B cell (primary cell): ENCODE measurements around the gene DCDC1. TPM values are rescaled to one million over a fixed set of nuclear protein-coding genes. Genes with fewer than 3 reads are reported as not detected.

ENCODE experiments used
- ATAC-seq: fragments of 200-7000 bp; cut with Tn5 transposase; one replicate; pipeline ENCODE4 v1.10.0; 2021; ENCODE audit warnings: low read depth, mild to moderate bottlenecking, moderate number of reproducible peaks, moderate library complexity
- CTCF ChIA-PET: fragments of 350-600 bp; sonication (Branson Sonifier 250); formaldehyde crosslinking; loops from one replicate; lab custom pipeline; 2021; ENCODE audit warnings: antibody characterized with exemption, inconsistent platforms; lab: Charles Lee
- POLR2A ChIA-PET: fragments of 350-600 bp; sonication (Branson Sonifier 250); formaldehyde crosslinking; loops from one replicate; lab custom pipeline; 2021; ENCODE audit warnings: antibody characterized with exemption; lab: Charles Lee
- DNase-seq: peaks from one replicate; pipeline ENCODE4 v3.0.0; 2013
- H2AFZ ChIP-seq: 2 replicates; pipeline ENCODE4 v1.6.1; 2012; ENCODE audit warnings: mild to moderate bottlenecking, low read depth, low read length; ENCODE audit not compliant: insufficient read depth, poor library complexity, severe bottlenecking
- H3K27ac ChIP-seq, 2 donors: 1 replicate in 1 of 2; 2 replicates in 1 of 2; pipeline ENCODE4 v1.5.1; 2012 to 2013; ENCODE audit warnings: low read length in 2 of 2, mild to moderate bottlenecking in 2 of 2, moderate library complexity in 1 of 2
- H3K27me3 ChIP-seq, 4 experiments: fragments of 200-600 bp in 1 of 4; sonication (generic) in 1 of 4; replicated peaks in 1 of 4; 1 replicate in 2 of 4; 2 replicates in 2 of 4; pipeline versions ENCODE4 v1.6.1 to v1.7.0; 2013 to 2016; ENCODE audit warnings: low read length in 3 of 4, mild to moderate bottlenecking in 2 of 4, mixed read lengths in 1 of 4, moderate library complexity in 1 of 4; ENCODE audit not compliant: insufficient read depth in 4 of 4, control insufficient read depth in 3 of 4; ENCODE audit errors: control extremely low read depth in 1 of 4
- H3K36me3 ChIP-seq, 2 experiments: replicated peaks in 1 of 2; 1 replicate in 1 of 2; 2 replicates in 1 of 2; pipeline versions ENCODE4 v1.6.1 to v1.7.1; 2013; ENCODE audit warnings: low read length in 1 of 2; ENCODE audit not compliant: insufficient read depth in 2 of 2, control insufficient read depth in 1 of 2; ENCODE audit errors: control extremely low read depth in 1 of 2, extremely low read depth in 1 of 2
- H3K4me1 ChIP-seq, 2 donors: fragments of 200-600 bp in 1 of 2; sonication (generic) in 1 of 2; 1 replicate in 1 of 2; 2 replicates in 1 of 2; pipeline versions ENCODE4 v1.5.1 to v1.6.1; 2013 to 2017; ENCODE audit warnings: low read length in 2 of 2; ENCODE audit not compliant: control insufficient read depth in 2 of 2, insufficient read depth in 2 of 2
- H3K4me2 ChIP-seq: replicated peaks from 2 replicates; pipeline ENCODE3; 2012; ENCODE audit warnings: mild to moderate bottlenecking, low read depth, low read length; ENCODE audit not compliant: poor library complexity, severe bottlenecking
- H3K4me3 ChIP-seq, 5 experiments: fragments of 200-600 bp in 1 of 5; sonication (generic) in 1 of 5; 1 replicate in 3 of 5; 2 replicates in 2 of 5; pipeline versions ENCODE4 v1.5.1 to v1.7.0; 2011 to 2016; ENCODE audit warnings: low read length in 4 of 5, mild to moderate bottlenecking in 4 of 5, low read depth in 2 of 5, control low read depth in 1 of 5, moderate library complexity in 1 of 5; ENCODE audit not compliant: insufficient read depth in 1 of 5; ENCODE audit errors: control extremely low read depth in 1 of 5, extremely low read depth in 1 of 5
- H3K79me2 ChIP-seq: fragments of 200-600 bp; sonication (generic); one replicate; pipeline ENCODE4 v1.6.0; 2016; ENCODE audit warnings: low read length; ENCODE audit not compliant: control insufficient read depth, insufficient read depth
- H3K9ac ChIP-seq: fragments of 200-600 bp; sonication (generic); 2 replicates; pipeline ENCODE4 v1.6.1; 2017; ENCODE audit warnings: mild to moderate bottlenecking, low read length, moderate library complexity
- H3K9me3 ChIP-seq, 3 donors: one replicate each; pipeline versions ENCODE4 v1.6.1 to v1.7.1; 2013; ENCODE audit warnings: low read length in 2 of 3; ENCODE audit not compliant: control insufficient read depth in 2 of 3, insufficient read depth in 1 of 3; ENCODE audit errors: control extremely low read depth in 1 of 3
- H4K20me1 ChIP-seq: 2 replicates; pipeline ENCODE4 v1.6.0; 2012; ENCODE audit warnings: mild to moderate bottlenecking, low read length; ENCODE audit not compliant: insufficient read depth, control insufficient read depth, poor library complexity, severe bottlenecking
- H3K27ac Mint-ChIP-seq: one replicate; pipeline ENCODE4 v1.8.0; 2021; ENCODE audit warnings: mixed read lengths
- H3K27me3 Mint-ChIP-seq: one replicate; pipeline ENCODE4 v1.8.0; 2021; ENCODE audit warnings: mixed read lengths
- H3K4me1 Mint-ChIP-seq: one replicate; pipeline ENCODE4 v1.8.0; 2021; ENCODE audit warnings: mixed read lengths
- H3K4me3 Mint-ChIP-seq: one replicate; pipeline ENCODE4 v1.8.0; 2021; ENCODE audit warnings: mixed read lengths
- H3K9me3 Mint-ChIP-seq: one replicate; pipeline ENCODE4 v1.8.0; 2022; ENCODE audit warnings: mixed read lengths; ENCODE audit not compliant: insufficient read depth
- CTCF ChIP-seq: fragments of 200-600 bp; IDR thresholded peaks from one replicate; pipeline ENCODE4 v1.8.0; 2022; ENCODE audit warnings: antibody characterized with exemption, mild to moderate bottlenecking
- EZH2 ChIP-seq: IDR thresholded peaks from 2 replicates; pipeline ENCODE4 v1.6.1; 2012; ENCODE audit warnings: borderline replicate concordance, low read depth, mild to moderate bottlenecking, moderate library complexity, low read length; ENCODE audit not compliant: insufficient read depth, poor library complexity, severe bottlenecking
- WGBS: methylation state at CpG from one replicate; pipeline ENCODE4 v1.1.5; 2013; ENCODE audit warnings: missing lambda C conversion rate; ENCODE audit not compliant: insufficient coverage; 5-methylcytosine and 5-hydroxymethylcytosine counted together
- intact Hi-C: fragments of 100-400 bp; cut with micrococcal nuclease; formaldehyde crosslinking; loops from one replicate; pipeline ENCODE4 v1.10.0; 2022
- polyA plus RNA-seq: library from polyadenylated mRNA; depleted of rRNA; stranded (reverse); fragments of >200 nt; gene quantifications from 2 replicates; pipeline ENCODE4 v1.2.3, GENCODE V29; 2012
- total RNA-seq, 2 donors: library from RNA; stranded (reverse); fragments of 120-200 nt in 1 of 2; gene quantifications; 1 replicate in 1 of 2; 2 replicates in 1 of 2; pipeline versions ENCODE4 v1.2.3 to v1.2.4, GENCODE V29; 2013 to 2022

The DCDC1 gene
- total and polyA plus RNA-seq, 2 donors (not counting 1 experiment from before 2014, with no cell fraction given), result not detected

- Histone ChIP-seq H3K79me2 (no peaks in the 10 kb centered on the region), H3K9ac (no peak overlapping the region), H4K20me1 (no peaks in the 10 kb centered on the region), H3K27me3 (no peaks in the 10 kb centered on the region), H3K4me2 (no peak overlapping the region), H3K36me3 (no peaks in the 10 kb centered on the region), H3K4me1 (no peaks in the 10 kb centered on the region), H2AFZ (no peak overlapping the region), H3K27ac (no peak overlapping the region), H3K9me3 (no peaks in the 10 kb centered on the region), H3K4me3 (no peak overlapping the region)
- intact Hi-C loops, result no loop called here
- Mint-ChIP-seq H3K27me3 (no peaks in the 10 kb centered on the region), H3K9me3 (no peaks in the 10 kb centered on the region), H3K4me3 (no peak overlapping the region), H3K4me1 (no peaks in the 10 kb centered on the region), H3K27ac (no peak overlapping the region)
- DNase-seq (no peak), ATAC-seq (no peak)
- 50% methylated on average over 1 of the region's 8 CpGs for WGBS
- TF ChIP-seq CTCF (no peak), EZH2 (no peak)
- CTCF ChIA-PET, result interaction anchor here (0.7 to 1.2 kb wide), 3 partner anchors 11 to 938 kb away, joined by 3 to 11 read pairs (median 8); no protein-coding TSS in a partner anchor
- POLR2A ChIA-PET, result no interaction called here
Measured at GRCh38 chr11:31237819-31238760, 131.4 kb downstream of the DCDC1 start.

DNA sequence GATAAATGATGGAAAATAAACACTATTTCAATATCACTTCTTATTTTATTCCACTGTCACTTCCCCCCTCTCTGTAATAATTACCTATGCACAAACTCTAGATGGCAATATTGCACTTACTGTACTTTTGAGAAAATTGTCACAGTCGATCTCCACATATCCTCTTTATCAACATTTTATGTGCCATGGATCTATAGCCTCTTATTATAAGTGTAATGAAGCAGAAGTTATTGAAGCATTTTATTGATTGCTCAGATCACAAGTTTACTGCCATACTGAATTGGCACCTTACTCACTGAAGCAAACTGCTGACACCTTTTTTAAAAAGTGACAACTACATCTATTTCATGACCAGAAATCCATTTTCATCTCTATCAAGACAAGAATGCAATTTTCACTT, 133.4 kb downstream of the DCDC1 start:
- Histone ChIP-seq H3K4me2 (no peak overlapping the region), H4K20me1 (no peaks in the 10 kb centered on the region), H3K4me1 (no peaks in the 10 kb centered on the region), H3K27me3 (no peaks in the 10 kb centered on the region), H3K27ac (no peak overlapping the region), H3K36me3 (no peaks in the 10 kb centered on the region), H3K4me3 (no peak overlapping the region), H3K9ac (no peak overlapping the region), H3K79me2 (no peaks in the 10 kb centered on the region), H2AFZ (no peak overlapping the region), H3K9me3 (no peaks in the 10 kb centered on the region)
- TF ChIP-seq EZH2, result no peak
- no peak for TF ChIP-seq CTCF
- Mint-ChIP-seq H3K4me1 (no peaks in the 10 kb centered on the region), H3K27ac (no peak overlapping the region), H3K9me3 (no peaks in the 10 kb centered on the region), H3K27me3 (no peaks in the 10 kb centered on the region), H3K4me3 (no peak overlapping the region)
- no CpG with 5 or more reads among the region's 1 CpG for WGBS
- ChIA-PET CTCF (no interaction called here), POLR2A (no interaction called here)
- intact Hi-C loops, result no loop called here
- DNase-seq (no peak), ATAC-seq (no peak)
